GM18526 (cell line): ENCODE results near the gene ARRDC5.

Experiments
- POLR2A ChIP-seq: IDR thresholded peaks from 3 replicates; pipeline ENCODE4 v1.6.1; 2011; ENCODE audit not compliant: insufficient read length; ENCODE audit errors: extremely low read depth

Gene ARRDC5

DNA sequence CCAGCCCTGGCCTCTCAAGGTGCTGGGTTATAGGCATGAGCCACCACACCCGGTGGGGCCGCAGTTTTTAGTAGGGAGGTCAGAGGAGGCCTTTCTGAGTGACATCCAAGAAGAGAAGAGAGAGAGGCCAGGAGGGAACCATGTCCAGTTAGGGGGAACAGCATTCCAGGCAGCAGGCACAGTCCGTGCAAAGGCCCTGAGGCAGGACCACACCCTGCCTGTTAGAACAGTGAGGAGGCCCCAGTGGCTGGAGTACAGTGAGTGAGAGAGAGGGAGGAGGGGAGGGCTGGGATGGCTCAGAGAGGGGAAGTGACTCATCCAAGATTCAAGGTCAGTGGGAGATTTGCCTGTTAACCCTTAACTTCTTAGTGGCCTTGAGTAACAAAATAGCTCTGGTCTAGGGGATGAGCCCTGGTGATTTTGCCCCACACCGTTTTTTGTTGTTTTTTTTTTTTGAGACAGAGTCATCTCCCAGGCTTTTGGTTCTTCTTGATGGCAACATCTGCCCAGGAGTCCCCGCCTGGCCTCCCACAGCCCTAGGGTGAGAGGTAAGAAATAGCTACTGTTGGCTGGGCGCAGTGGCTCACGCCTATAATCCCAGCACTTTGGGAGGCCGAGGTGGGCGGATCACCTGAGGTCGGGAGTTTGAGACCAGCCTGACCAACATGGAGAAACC lies 32.5 kb downstream of the ARRDC5 start:
- TF ChIP-seq POLR2A = no peak

DNA sequence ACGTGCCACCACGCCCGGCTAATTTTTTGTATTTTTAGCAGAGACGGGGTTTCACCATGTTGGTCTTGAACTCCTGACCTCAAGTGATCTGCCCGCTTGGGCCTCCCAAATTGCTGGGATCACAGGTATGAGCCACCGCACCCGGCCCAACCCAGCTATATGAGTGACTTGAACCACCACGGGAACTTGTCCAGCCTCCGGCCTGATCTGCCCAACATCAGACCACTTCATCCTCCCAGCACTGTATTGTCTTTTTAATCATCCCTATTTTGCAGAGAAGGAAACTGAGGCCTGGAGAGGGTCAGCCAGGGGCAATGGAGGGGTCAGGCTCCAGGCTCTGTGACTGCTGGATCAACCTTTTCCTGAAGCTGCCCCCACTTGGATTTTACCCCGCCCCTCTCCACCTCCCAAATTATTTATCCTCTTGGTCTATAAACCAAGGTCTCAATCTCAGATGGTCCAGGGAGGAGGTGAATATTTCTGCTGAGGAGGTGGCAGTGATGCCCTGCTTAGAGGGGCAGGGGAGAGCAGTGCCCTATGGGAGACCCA lies 34.3 kb downstream of the ARRDC5 start:
- TF ChIP-seq POLR2A = no peak

GRCh38 chr19:4867534-4868285 lies 35.0 kb downstream of the ARRDC5 start, which contains the start of gene PLIN3:
Gene PLIN3 (minus strand): TSS chr19:4867667. CDS start chr19:4861394, 6,273 bp downstream.
- peak; percentile 43 for TF ChIP-seq POLR2A

DNA sequence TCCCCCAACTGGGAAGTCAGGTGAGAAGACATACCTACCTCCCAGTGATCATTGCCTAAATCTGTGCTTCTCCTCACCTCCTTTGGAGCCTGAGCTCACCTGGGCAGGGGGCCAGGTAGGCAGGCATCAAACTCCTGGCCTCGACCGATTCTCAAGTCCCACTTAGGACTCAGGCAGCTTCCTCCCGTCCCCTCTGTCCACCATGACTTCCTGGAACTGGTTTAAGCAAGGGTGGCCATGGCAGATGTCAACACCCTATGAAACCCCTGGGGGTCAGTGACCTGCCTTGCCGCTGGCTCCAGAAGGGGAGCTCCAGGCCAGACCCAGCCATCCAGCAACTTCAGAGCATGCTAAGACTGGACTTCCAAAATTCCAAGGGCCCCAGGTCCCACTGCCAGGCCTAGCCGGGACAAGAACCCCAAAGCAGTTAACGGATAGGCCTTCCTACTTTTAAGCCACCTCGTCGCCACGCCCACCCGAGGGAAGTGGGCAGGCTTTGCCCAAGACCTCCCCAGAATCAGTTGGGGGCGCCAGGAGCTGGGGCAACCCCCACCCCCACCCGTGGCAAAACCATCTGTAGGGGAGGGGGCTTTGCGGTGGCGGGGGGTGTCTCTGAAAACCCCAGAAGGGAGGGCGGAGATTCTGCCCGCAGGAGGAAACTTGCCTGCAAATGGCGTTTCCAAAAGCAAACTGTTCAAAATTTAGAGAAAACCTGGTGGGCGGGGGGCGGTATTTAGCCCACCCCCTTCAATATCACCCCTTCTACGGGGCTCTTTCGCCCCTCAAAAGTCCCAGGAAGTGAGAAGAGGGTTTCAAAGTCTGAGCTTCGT lies 35.9 kb downstream of the ARRDC5 start:
- no peak for TF ChIP-seq POLR2A

- no peak for TF ChIP-seq POLR2A
Measured at GRCh38 chr19:4861147-4861546, 41.5 kb downstream of the ARRDC5 start.

DNA sequence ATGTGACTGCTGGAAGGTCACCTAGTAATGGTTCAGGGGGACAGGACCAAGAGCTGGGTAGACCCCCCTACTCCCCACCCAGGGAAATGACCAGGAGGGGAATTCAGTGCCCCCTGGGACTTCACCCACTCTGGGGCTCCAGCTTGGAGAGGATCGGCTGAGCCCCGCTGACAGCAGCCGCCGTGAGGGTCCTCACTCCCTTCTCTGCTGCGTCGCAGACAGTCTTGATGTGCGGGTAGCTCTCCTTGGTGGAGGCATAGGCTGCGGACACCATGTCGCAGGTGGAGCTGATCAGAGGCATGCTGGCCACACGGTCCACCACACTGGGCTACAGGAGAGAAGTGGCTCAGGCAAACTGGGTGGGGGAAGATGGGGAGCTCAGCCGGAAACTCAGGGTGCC lies 43.0 kb downstream of the ARRDC5 start:
- TF ChIP-seq POLR2A = no peak

- no peak for TF ChIP-seq POLR2A
Measured at GRCh38 chr19:4852484-4852883, 50.2 kb downstream of the ARRDC5 start.

DNA sequence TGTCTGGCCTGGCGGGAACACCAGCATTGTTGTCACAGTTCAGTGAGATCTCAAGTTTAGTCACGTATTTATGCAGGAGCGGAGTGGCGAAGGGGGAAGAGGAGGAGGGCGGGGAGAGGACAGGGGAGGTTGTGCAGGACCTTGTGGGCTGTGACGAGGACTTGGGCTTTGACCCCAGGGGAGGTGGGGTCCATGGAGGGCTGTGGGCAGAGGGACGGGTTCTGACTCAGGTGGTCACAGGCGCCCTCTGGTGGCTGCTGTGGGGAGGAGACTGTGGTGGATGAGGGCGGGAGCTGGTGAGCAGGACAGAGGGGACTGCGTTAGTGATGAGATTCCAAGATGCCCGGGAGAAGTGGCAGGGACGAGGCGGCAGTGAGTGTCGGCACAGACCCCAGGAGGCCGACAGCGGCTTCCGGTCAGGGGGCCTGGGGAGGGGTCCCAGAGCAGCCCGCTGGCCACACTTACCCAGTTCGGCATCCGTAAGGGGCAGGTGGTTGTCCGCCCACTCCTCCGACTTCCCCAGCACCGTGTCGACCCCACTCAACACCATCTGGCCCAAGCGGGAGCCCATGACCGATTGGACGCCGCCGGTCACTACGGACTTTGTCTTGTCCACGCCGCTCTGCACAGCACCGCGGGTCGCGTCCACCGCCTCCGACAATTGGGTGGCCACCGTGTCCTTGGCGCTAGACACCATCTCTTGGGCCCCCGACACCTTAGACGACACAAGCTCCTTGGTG lies 51.0 kb downstream of the ARRDC5 start:
- TF ChIP-seq POLR2A = no peak

DNA sequence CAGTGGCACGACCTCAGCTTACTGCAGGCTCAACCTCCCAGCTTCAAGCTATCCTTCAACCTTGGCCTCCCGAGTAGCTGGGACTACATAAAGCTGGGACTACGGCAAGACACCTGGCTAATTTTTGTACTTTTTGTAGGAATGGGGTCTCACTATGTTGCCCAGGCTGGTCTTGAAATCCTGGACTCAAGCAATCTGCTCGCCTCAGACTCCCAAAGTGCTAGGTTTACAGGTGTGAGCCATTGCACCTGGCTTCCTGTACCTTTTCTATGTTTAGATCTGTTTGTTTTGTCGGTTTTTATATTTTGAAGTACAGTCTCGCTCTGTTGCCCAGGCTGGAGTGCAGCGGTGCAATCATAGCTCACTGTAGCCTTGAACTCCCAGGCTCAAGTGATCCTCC lies 53.7 kb downstream of the ARRDC5 start:
- no peak for TF ChIP-seq POLR2A

DNA sequence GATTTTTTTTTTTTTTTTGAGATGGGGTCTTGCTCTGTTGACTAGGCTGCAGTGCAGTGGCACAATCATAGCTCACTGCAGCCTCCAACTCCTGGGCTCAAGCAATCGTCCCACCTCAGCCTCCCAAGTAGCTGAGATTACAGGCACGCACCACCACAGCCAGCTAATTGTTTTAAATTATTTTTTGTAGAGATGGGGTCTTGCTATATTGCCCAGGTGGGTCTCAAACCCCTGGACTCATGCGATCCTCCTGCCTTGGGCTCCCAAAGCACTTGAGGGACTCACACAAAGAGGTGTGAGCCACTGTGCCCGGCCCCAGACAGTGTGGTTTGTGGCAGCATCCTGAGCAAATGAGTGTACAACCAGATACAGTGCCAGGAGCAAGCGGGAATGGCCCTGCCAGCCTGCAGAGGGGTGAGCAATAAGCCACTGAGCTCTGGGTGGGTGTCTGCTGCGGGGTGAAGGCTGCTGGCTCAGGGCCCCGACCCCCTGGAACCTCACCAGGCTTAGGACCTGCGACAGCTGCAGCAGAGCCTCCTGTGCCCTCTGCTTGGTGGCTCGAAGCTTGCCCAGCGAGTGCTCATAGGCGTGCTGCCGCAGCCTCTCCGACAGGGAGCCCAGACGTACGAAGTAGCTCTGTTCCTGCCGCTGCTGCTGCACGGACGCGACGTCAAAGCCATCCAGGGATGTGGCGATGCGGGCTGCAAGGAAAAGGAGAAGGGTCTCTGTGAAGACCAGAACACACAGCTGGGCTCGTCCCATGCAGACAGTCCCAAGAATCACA lies 55.3 kb downstream of the ARRDC5 start:
- TF ChIP-seq POLR2A = no peak

DNA sequence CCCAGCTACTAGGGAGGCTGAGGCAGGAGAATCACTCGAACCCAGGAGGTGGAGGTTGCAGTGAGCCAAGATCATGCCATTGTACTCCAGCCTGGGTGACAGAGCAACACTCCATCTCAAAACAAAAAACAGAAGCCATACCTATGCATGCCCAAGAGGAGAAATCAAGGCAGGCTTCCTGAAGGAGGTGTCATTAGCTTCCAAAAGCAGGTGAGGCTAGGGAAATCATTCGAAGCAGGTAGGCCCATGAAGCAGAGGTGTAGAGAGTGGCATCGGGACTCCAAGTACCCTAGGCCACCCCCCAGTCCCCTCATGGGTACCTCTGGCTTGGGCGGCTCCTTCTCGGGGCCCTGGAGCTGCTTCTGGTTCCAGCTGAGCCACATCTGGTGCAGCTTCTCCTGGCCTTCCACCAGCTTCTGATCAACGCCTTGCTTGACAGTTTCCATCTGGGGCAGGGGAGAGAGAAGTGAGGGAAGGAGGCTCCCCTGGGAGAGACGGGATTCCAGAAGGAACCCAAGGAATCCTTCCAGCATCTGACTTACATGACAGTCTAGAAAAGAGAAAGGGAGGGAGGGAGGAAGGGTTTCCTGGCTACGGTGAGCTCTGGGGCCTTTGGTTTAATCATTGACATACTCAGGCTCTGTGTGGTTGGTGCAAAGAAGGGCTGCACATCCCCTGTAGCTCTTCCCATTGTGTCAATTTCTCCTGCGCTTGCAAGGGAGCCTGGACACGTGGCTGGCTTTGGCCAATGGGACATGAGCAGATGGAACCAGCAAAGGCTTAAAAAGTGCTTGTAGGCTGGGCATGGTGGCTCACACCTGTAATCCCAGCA lies 58.1 kb downstream of the ARRDC5 start:
- TF ChIP-seq POLR2A = no peak

DNA sequence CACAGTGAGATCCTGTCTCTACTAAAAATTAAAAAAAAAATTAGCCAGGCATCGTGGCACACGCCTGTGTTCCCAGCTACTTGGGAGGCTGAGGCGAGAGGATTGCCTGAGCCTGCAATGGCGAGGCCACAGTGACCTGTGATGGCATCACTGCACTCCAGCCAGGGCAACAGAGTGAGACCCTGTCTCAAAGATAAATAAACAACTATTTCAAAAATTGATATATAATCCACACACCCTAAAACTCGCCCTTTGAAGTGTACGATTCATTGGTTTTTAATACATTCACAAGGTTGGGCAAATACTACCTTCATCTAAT lies 59.1 kb downstream of the ARRDC5 start:
- no peak for TF ChIP-seq POLR2A
